K562 (cell line): Measurements from ENCODE around the gene SH3BP5L. TPM values are rescaled to one million over a fixed set of nuclear protein-coding genes. Genes with fewer than 3 reads are reported as not detected.

Experiments used
- ATAC-seq: fragments of 200-7000 bp; cut with Tn5 transposase; 3 replicates; pipeline ENCODE4 v1.9.1; 2020; ENCODE audit warnings: moderate library complexity
- BruUV-seq: library from RNA; stranded (reverse); fragments of 400-500 nt; replicated peaks from 2 replicates; lab custom pipeline; 2021; lab: Mats Ljungman, UMichigan
- CTCF ChIA-PET: fragments of 300-600 bp; formaldehyde crosslinking; extraction: SDS; loops from one replicate; lab custom pipeline; 2021; ENCODE audit warnings: low intra/inter-chr PET ratio; lab: Yijun Ruan, JAX
- POLR2A ChIA-PET: fragments of 300-600, 350-650 bp; sonication (Branson Sonifier 250); formaldehyde crosslinking; extraction: SDS; loops from one replicate; lab custom pipeline; 2021; ENCODE audit warnings: antibody characterized with exemption, inconsistent platforms; lab: Yijun Ruan, JAX
- DNase-seq, 4 experiments: peaks; one replicate each; pipeline versions ENCODE4 v3.0.0 to v3.0.0-alpha.2; 2011 to 2018; ENCODE audit warnings: low spot score in 3 of 4, mixed read lengths in 3 of 4; ENCODE audit errors: extremely low read depth in 1 of 4
- FAIRE-seq: peaks from 2 replicates; lab custom pipeline; 2011; peaks lifted over from hg19 to GRCh38; lab: Jason Lieb, UNC
- H2AFZ ChIP-seq: 2 replicates; pipeline ENCODE4 v1.6.0; 2011; ENCODE audit warnings: low read depth, low read length, control low read depth, inconsistent platforms
- H3K27ac ChIP-seq: fragments of 200-600 bp; 3 replicates; pipeline ENCODE4 v1.8.0; 2011; ENCODE audit warnings: low read depth, mild to moderate bottlenecking, control low read depth, inconsistent platforms, low read length, moderate library complexity, mixed read lengths; ENCODE audit errors: extremely low read depth
- H3K27me3 ChIP-seq, 2 experiments: fragments of 300-600 bp in 1 of 2; 2 replicates in 1 of 2; 3 replicates in 1 of 2; pipeline versions ENCODE4 v1.6.0 to v1.8.0; 2011; ENCODE audit warnings: inconsistent platforms in 2 of 2, low read length in 2 of 2, mild to moderate bottlenecking in 1 of 2, mixed read lengths in 1 of 2, moderate library complexity in 1 of 2; ENCODE audit not compliant: control insufficient read depth in 2 of 2, insufficient read depth in 2 of 2
- H3K36me3 ChIP-seq: fragments of 300-600 bp; 3 replicates; pipeline ENCODE4 v1.8.0; 2011; ENCODE audit warnings: mild to moderate bottlenecking, low read length, inconsistent platforms; ENCODE audit not compliant: control insufficient read depth, insufficient read depth
- H3K4me1 ChIP-seq, 2 experiments: fragments of 200-600 bp in 1 of 2; replicated peaks in 1 of 2; 2 replicates in 1 of 2; 3 replicates in 1 of 2; pipeline versions ENCODE4 v1.5.1 to v1.8.0; 2011; ENCODE audit warnings: inconsistent platforms in 2 of 2, low read length in 2 of 2, mild to moderate bottlenecking in 1 of 2, mixed read lengths in 1 of 2, moderate library complexity in 1 of 2; ENCODE audit not compliant: control insufficient read depth in 2 of 2, insufficient read depth in 2 of 2
- H3K4me2 ChIP-seq: 2 replicates; pipeline ENCODE4 v1.6.1; 2011; ENCODE audit warnings: low read length, control low read depth, inconsistent platforms, mixed read lengths; ENCODE audit not compliant: insufficient read depth
- H3K4me3 ChIP-seq: fragments of 200-600 bp; sonication (generic), shearing (Covaris generic); 2 replicates; pipeline ENCODE4 v1.5.1; 2016; ENCODE audit warnings: control low read depth, inconsistent platforms
- H3K79me2 ChIP-seq: fragments of 200-600 bp; 3 replicates; pipeline ENCODE4 v1.8.0; 2011; ENCODE audit warnings: low read length, inconsistent platforms; ENCODE audit not compliant: control insufficient read depth, insufficient read depth
- H3K9ac ChIP-seq, 2 experiments: 2 replicates each; pipeline versions ENCODE4 v1.6.0 to v1.6.1; 2011; ENCODE audit warnings: low read depth in 2 of 2, low read length in 2 of 2, control low read depth in 1 of 2, inconsistent platforms in 1 of 2, mild to moderate bottlenecking in 1 of 2, mixed read lengths in 1 of 2; ENCODE audit not compliant: insufficient read depth in 1 of 2
- H3K9me1 ChIP-seq: one replicate; pipeline ENCODE4 v1.6.0; 2011; ENCODE audit warnings: inconsistent platforms, mild to moderate bottlenecking, low read length, moderate library complexity; ENCODE audit not compliant: control insufficient read depth, insufficient read depth
- H3K9me3 ChIP-seq: replicated peaks from 2 replicates; pipeline ENCODE4 v1.5.1; 2011; ENCODE audit warnings: low read depth, low read length, inconsistent platforms; ENCODE audit not compliant: control insufficient read depth, insufficient read depth
- H4K20me1 ChIP-seq: replicated peaks from 2 replicates; pipeline ENCODE4 v1.6.1; 2011; ENCODE audit warnings: low read length, inconsistent platforms, mixed read lengths; ENCODE audit not compliant: control insufficient read depth, insufficient read depth
- SUPT5H ChIP-seq: fragments of 450-650 bp; IDR thresholded peaks from 2 replicates; pipeline ENCODE4 v1.6.1; 2016
- ZNF124 ChIP-seq: sonication (generic); formaldehyde crosslinking; IDR thresholded peaks from 2 replicates; pipeline ENCODE4 v1.8.1; 2022; ENCODE audit warnings: missing genetic modification reagents
- ZNF699 ChIP-seq: fragments of 250-450 bp; sonication (Bioruptor Pico); IDR thresholded peaks from 2 replicates; pipeline ENCODE4 v1.8.0; 2021; ENCODE audit warnings: mild to moderate bottlenecking, moderate library complexity; ENCODE audit not compliant: insufficient replicate concordance
- WGBS: fragments of 100-300 bp; shearing (Covaris generic); methylation state at CpG from one replicate; pipeline ENCODE4 v1.1.6; 2016; ENCODE audit warnings: low coverage, mixed read lengths; ENCODE audit not compliant: insufficient coverage; ENCODE audit errors: missing lambda C conversion rate; 5-methylcytosine and 5-hydroxymethylcytosine counted together
- in situ Hi-C: fragments of 300-500 bp; cut with MboI; formaldehyde crosslinking; loops from 4 replicates; pipeline ENCODE4 v1.15.0; 2018; ENCODE audit warnings: inconsistent platforms, mixed read lengths
- intact Hi-C: fragments of 100-400 bp; cut with micrococcal nuclease; formaldehyde crosslinking; loops from 2 replicates; pipeline ENCODE4 v1.14.2; 2022
- polyA plus RNA-seq, 8 experiments: library from polyadenylated mRNA; depleted of rRNA in 4 of 8; stranded (reverse) in 5 of 8; unstranded in 3 of 8; fragments of >200 nt; fragmentation: Nextera tagmentation in 2 of 8; fragmentation: Illumina TruSeq in 1 of 8; extraction: Ambion mirVana in 2 of 8; extraction: Trizol in 1 of 8; gene quantifications; 2 replicates each; pipeline versions ENCODE4 v1.2.1 to v1.2.3, GENCODE V29; 2011 to 2014; ENCODE audit warnings: inconsistent platforms in 1 of 8, missing spikeins in 1 of 8
- total RNA-seq, 7 experiments: library from RNA; depleted of rRNA in 6 of 7; stranded (reverse); fragments of >200 nt in 6 of 7; fragmentation: Illumina TruSeq in 2 of 7; extraction: Trizol in 2 of 7; gene quantifications; 2 replicates each; pipeline versions ENCODE4 v1.2.1 to v1.2.3, GENCODE V29; 2011 to 2021; ENCODE audit warnings: low replicate concordance in 1 of 7

The SH3BP5L gene
- total and polyA plus RNA-seq, 9 of the 15 experiments (the other 6 are each of a cell fraction or from before 2014, with no cell fraction given): 1.9 to 26.5 (median 15.8) TPM

- Histone ChIP-seq H2AFZ (no peak overlapping the region), H3K4me2 (no peak overlapping the region; the same call in 1 of the 2 replicates), H3K9me3 (no peaks in the 10 kb centered on the region), H3K79me2 (peaks cover 58% of the 10 kb centered on the region), H3K4me1 (peaks cover 29 to 41% of the 10 kb centered on the region in 2 experiments), H3K9ac (peak overlapping the region in 1 of 2 experiments; percentile 60; a peak in 1 of 4 replicates), H3K9me1 (peaks cover 3% of the 10 kb centered on the region)
- BruUV-seq: no TSS peak
- 77% methylated on average over 6 of the region's 8 CpGs for WGBS
- ATAC-seq (no peak), DNase-seq (no peak)
- in situ Hi-C loops: no loop called here
- POLR2A ChIA-PET: no interaction called here
- TF ChIP-seq ZNF124 (CRISPR knock-in tag) (no peak), ZNF699 (no peak), SUPT5H (peak; percentile 13; the same call in 1 of the 2 replicates)
- TF ChIP-seq, all 486 proteins: peak for 1
- Histone ChIP-seq H3K27me3 (no peaks in the 10 kb centered on the region), H3K36me3 (peaks cover 87% of the 10 kb centered on the region), H3K27ac (no peak overlapping the region; the same call in 2 of the 3 replicates), H4K20me1 (peaks cover 4% of the 10 kb centered on the region; the same call in 1 of the 2 replicates), H3K4me3 (no peak overlapping the region)
- intact Hi-C loops: no loop called here
- no peak for FAIRE-seq
- CTCF ChIA-PET: no interaction called here
Measured at GRCh38 chr1:248853663-248854375, 28.1 kb upstream of the SH3BP5L start.
